Measurements from ENCODE around the gene FCHO2. TPM values are rescaled to one million over a fixed set of nuclear protein-coding genes. Genes with fewer than 3 reads are reported as not detected.
"Not testable (repeated sequence)": the region's sequence is repeated elsewhere in the genome, so short reads cannot be mapped to it uniquely, and the experiment has no call there.

Gene FCHO2
- total RNA-seq, 2 donors from 2014 or later, result 16.8 to 18.5 TPM

DNA sequence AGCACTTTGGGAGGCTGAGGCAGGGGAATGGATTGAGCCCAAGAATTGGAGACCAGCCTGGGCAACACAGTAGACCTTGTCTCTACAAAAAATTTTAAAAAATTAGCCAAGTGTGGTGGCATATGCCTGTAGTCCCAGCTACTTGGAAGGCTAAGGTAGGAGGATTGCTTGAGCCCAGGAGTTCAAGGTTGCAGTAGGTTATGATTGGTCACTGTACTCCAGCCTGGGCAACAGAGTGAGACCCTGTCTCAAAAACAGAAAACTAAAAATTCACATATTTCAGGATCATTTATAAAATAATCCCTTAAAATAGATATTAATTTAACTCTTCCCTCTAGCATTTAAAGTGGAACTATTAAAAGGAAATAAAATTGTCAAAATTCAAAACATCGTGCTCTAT is 3.4 kb downstream of the FCHO2 start:
- no peaks in the 10 kb centered on the region for H3K36me3 ChIP-seq (ENCODE audit: control insufficient read depth, insufficient read depth, low read length)
- no peak overlapping the region for H3K4me3 ChIP-seq (ENCODE audit: low read length)
- TF ChIP-seq, protein P1, sequence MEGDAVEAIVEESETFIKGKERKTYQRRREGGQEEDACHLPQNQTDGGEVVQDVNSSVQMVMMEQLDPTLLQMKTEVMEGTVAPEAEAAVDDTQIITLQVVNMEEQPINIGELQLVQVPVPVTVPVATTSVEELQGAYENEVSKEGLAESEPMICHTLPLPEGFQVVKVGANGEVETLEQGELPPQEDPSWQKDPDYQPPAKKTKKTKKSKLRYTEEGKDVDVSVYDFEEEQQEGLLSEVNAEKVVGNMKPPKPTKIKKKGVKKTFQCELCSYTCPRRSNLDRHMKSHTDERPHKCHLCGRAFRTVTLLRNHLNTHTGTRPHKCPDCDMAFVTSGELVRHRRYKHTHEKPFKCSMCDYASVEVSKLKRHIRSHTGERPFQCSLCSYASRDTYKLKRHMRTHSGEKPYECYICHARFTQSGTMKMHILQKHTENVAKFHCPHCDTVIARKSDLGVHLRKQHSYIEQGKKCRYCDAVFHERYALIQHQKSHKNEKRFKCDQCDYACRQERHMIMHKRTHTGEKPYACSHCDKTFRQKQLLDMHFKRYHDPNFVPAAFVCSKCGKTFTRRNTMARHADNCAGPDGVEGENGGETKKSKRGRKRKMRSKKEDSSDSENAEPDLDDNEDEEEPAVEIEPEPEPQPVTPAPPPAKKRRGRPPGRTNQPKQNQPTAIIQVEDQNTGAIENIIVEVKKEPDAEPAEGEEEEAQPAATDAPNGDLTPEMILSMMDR (conservative IDR thresholded peaks at IDR 0.05), result no peak
- no CpG with 5 or more reads among the region's 1 CpG for WGBS, 2 experiments (ENCODE audit: insufficient coverage in 1 of 2, insufficient read length in 1 of 2)
- Mint-ChIP-seq H3K36me3 (ENCODE audit: low read depth) (no peaks in the 10 kb centered on the region), H3K27ac (no peak overlapping the region), H3K27me3 (ENCODE audit: insufficient read depth) (peaks cover 2% of the 10 kb centered on the region), H3K4me3 (no peak overlapping the region), H3K4me1 (peaks cover 19% of the 10 kb centered on the region), H3K9me3 (no peaks in the 10 kb centered on the region)
- no peaks in the 10 kb centered on the region for H3K9me3 ChIP-seq (ENCODE audit: control insufficient read depth, low read length)
- no peaks in the 10 kb centered on the region for H3K27me3 ChIP-seq (ENCODE audit: control insufficient read depth, insufficient read depth, low read length, poor library complexity, severe bottlenecking)
- no peak overlapping the region for H3K27ac ChIP-seq (ENCODE audit: low read depth, low read length)
- no peak for DNase-seq
- no peaks in the 10 kb centered on the region for H3K4me1 ChIP-seq (ENCODE audit: control insufficient read depth, insufficient read depth, low read length)
- H3K9ac ChIP-seq (ENCODE audit: extremely low read depth, low read length, poor library complexity, severe bottlenecking), result no peak overlapping the region

DNA sequence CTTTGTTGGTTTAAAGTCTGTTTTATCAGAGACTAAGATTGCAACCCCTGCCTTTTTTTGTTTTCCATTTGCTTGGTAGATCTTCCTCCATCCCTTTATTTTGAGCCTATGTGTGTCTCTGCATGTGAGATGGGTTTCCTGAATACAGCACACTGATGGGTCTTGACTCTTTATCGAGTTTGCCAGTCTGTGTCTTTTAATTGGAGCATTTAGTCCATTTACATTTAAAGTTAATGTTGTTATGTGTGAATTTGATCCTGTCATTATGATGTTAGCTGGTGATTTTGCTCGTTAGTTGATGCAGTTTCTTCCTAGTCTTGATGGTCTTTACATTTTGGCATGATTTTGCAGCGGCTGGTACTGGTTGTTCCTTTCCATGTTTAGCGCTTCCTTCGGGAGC is 18.6 kb downstream of the FCHO2 start:
- not testable (repeated sequence) for H3K27ac Mint-ChIP-seq; H3K9me3 ChIP-seq (ENCODE audit: control insufficient read depth, low read length); H3K9ac ChIP-seq (ENCODE audit: extremely low read depth, low read length, poor library complexity, severe bottlenecking); DNase-seq; H3K27me3 Mint-ChIP-seq (ENCODE audit: insufficient read depth); H3K27me3 ChIP-seq (ENCODE audit: control insufficient read depth, insufficient read depth, low read length, poor library complexity, severe bottlenecking); H3K36me3 ChIP-seq (ENCODE audit: control insufficient read depth, insufficient read depth, low read length); H3K27ac ChIP-seq (ENCODE audit: low read depth, low read length); H3K4me1 ChIP-seq (ENCODE audit: control insufficient read depth, insufficient read depth, low read length); H3K4me1 Mint-ChIP-seq; H3K4me3 ChIP-seq (ENCODE audit: low read length); H3K4me3 Mint-ChIP-seq
- peaks cover 12% of the 10 kb centered on the region for H3K9me3 Mint-ChIP-seq
- no CpG with 5 or more reads among the region's 5 CpGs for WGBS, 2 experiments (ENCODE audit: insufficient coverage in 1 of 2, insufficient read length in 1 of 2)
- H3K36me3 Mint-ChIP-seq (ENCODE audit: low read depth), result peaks cover 19% of the 10 kb centered on the region

GRCh38 chr5:72976810-72977209 is 21.0 kb downstream of the FCHO2 start:
- not testable (repeated sequence) for H3K4me3 ChIP-seq (ENCODE audit: low read length); H3K4me3 Mint-ChIP-seq; H3K27me3 ChIP-seq (ENCODE audit: control insufficient read depth, insufficient read depth, low read length, poor library complexity, severe bottlenecking); H3K4me1 Mint-ChIP-seq; H3K27ac Mint-ChIP-seq; H3K9ac ChIP-seq (ENCODE audit: extremely low read depth, low read length, poor library complexity, severe bottlenecking); H3K9me3 ChIP-seq (ENCODE audit: control insufficient read depth, low read length); H3K4me1 ChIP-seq (ENCODE audit: control insufficient read depth, insufficient read depth, low read length); DNase-seq; H3K27ac ChIP-seq (ENCODE audit: low read depth, low read length); H3K36me3 ChIP-seq (ENCODE audit: control insufficient read depth, insufficient read depth, low read length); H3K27me3 Mint-ChIP-seq (ENCODE audit: insufficient read depth)
- peaks cover 14% of the 10 kb centered on the region for H3K36me3 Mint-ChIP-seq (ENCODE audit: low read depth)
- H3K9me3 Mint-ChIP-seq, result peaks cover 11% of the 10 kb centered on the region
- 100% methylated on average over 1 of the region's 1 CpG for WGBS, 2 experiments (ENCODE audit: insufficient coverage in 1 of 2, insufficient read length in 1 of 2)

GRCh38 chr5:72985719-72986118 is 29.9 kb downstream of the FCHO2 start:
- H3K27me3 ChIP-seq (ENCODE audit: control insufficient read depth, insufficient read depth, low read length, poor library complexity, severe bottlenecking), result no peaks in the 10 kb centered on the region
- no peak overlapping the region for H3K9ac ChIP-seq (ENCODE audit: extremely low read depth, low read length, poor library complexity, severe bottlenecking)
- H3K27me3 Mint-ChIP-seq (ENCODE audit: insufficient read depth), result no peaks in the 10 kb centered on the region
- TF ChIP-seq, protein P1 (conservative IDR thresholded peaks at IDR 0.05), result no peak
- H3K36me3 ChIP-seq (ENCODE audit: control insufficient read depth, insufficient read depth, low read length), result peaks cover 3% of the 10 kb centered on the region
- H3K27ac Mint-ChIP-seq, result no peak overlapping the region
- no CpG with 5 or more reads among the region's 1 CpG for WGBS, 2 experiments (ENCODE audit: insufficient coverage in 1 of 2, insufficient read length in 1 of 2)
- H3K4me1 ChIP-seq (ENCODE audit: control insufficient read depth, insufficient read depth, low read length), result no peaks in the 10 kb centered on the region
- no peak overlapping the region for H3K4me3 Mint-ChIP-seq
- H3K27ac ChIP-seq (ENCODE audit: low read depth, low read length), result no peak overlapping the region
- DNase-seq, result no peak
- peaks cover 17% of the 10 kb centered on the region for H3K36me3 Mint-ChIP-seq (ENCODE audit: low read depth)
- H3K4me3 ChIP-seq (ENCODE audit: low read length), result no peak overlapping the region
- no peaks in the 10 kb centered on the region for H3K9me3 Mint-ChIP-seq
- H3K9me3 ChIP-seq (ENCODE audit: control insufficient read depth, low read length), result no peaks in the 10 kb centered on the region
- no peaks in the 10 kb centered on the region for H3K4me1 Mint-ChIP-seq
